ENCODE measurements around the gene C4A.
"Not testable (repeated sequence)": the region's sequence is repeated elsewhere in the genome, so short reads cannot be mapped to it uniquely, and the experiment has no call there.

C4A gene

GRCh38 chr6:31981744-31982143, at the start of gene C4A:
Gene C4A (plus strand): TSS chr6:31982057. CDS start chr6:31982108, 51 bp downstream.
- DNase-seq: not testable (repeated sequence)

- not testable (repeated sequence) for DNase-seq
These were observed 49.7 kb upstream of the C4A start for GRCh38 chr6:31932137-31932536.

- no peak for DNase-seq
These were observed 48.3 kb upstream of the C4A start for GRCh38 chr6:31933537-31933936.

GRCh38 chr6:31935021-31935420, 46.8 kb upstream of the C4A start:
- DNase-seq: no peak

GRCh38 chr6:31935823-31936222, 46.0 kb upstream of the C4A start:
- DNase-seq: no peak

GRCh38 chr6:31940256-31940664, 41.6 kb upstream of the C4A start:
- DNase-seq: no peak

- no peak for DNase-seq
These were observed 38.1 kb upstream of the C4A start for GRCh38 chr6:31943742-31944141.

- no peak for DNase-seq
These were observed 36.7 kb upstream of the C4A start for GRCh38 chr6:31945154-31945506.

- no peak for DNase-seq
These were observed 36.1 kb upstream of the C4A start, which contains the start of gene CFB for GRCh38 chr6:31945507-31946369. Gene CFB (plus strand): TSS chr6:31946095. CDS start chr6:31946222, 127 bp downstream.

GRCh38 chr6:31946370-31946885, 35.4 kb upstream of the C4A start:
- DNase-seq: no peak

GRCh38 chr6:31947070-31947675, 34.7 kb upstream of the C4A start:
- DNase-seq: no peak

- DNase-seq: no peak
These were observed 34.0 kb upstream of the C4A start for GRCh38 chr6:31947864-31948263.

GRCh38 chr6:31948306-31948705, 33.6 kb upstream of the C4A start:
- no peak for DNase-seq

GRCh38 chr6:31948753-31949413, 33.0 kb upstream of the C4A start:
- no peak for DNase-seq

- no peak for DNase-seq
These were observed 31.8 kb upstream of the C4A start for GRCh38 chr6:31949926-31950548.

- DNase-seq: peak; percentile 59 to 65
These were observed 29.6 kb upstream of the C4A start for GRCh38 chr6:31952140-31952805.

- no peak for DNase-seq
These were observed 29.0 kb upstream of the C4A start for GRCh38 chr6:31952890-31953289.

- no peak for DNase-seq
These were observed 27.3 kb upstream of the C4A start for GRCh38 chr6:31954511-31954910.

- no peak for DNase-seq
These were observed 25.1 kb upstream of the C4A start for GRCh38 chr6:31956796-31957195.

GRCh38 chr6:31958412-31958740, 23.5 kb upstream of the C4A start:
- peak in 1 of 2 experiments; percentile 30 for DNase-seq

- DNase-seq: peak; percentile 98 to 99
These were observed 22.8 kb upstream of the C4A start, which contains the start of the genes NELFE and SKIC2 for GRCh38 chr6:31958741-31959739. Gene NELFE (minus strand): TSS chr6:31958971. CDS start chr6:31958446, 525 bp downstream. Gene SKIC2 (plus strand): TSS chr6:31959175. CDS start chr6:31959193, 18 bp downstream.

Measured in activated T-cell treated with anti-CD3 and anti-CD28 coated beads, Interleukin-2, amount 50 U/mL, for 48 hours (primary cell).